Measurements from ENCODE around the gene C3orf22.

C3orf22 gene

GRCh38 chr3:126517986-126518778 lies 40.5 kb downstream of the C3orf22 start:
- ATAC-seq (ENCODE audit: insufficient read depth, low read depth), result no peak
- H3K4me3 ChIP-seq (ENCODE audit: low read depth in 1 of 2, low read length in 2 of 2), result no peak overlapping the region
- H3K9me3 ChIP-seq (ENCODE audit: insufficient read depth, low read length, severe bottlenecking), result no peaks in the 10 kb centered on the region
- no peaks in the 10 kb centered on the region for H4K20me1 ChIP-seq (ENCODE audit: insufficient read depth, low read length)
- H2AFZ ChIP-seq (ENCODE audit: low read depth, low read length), result no peak overlapping the region
- H3K27me3 ChIP-seq (ENCODE audit: insufficient read depth, low read length, poor library complexity), result no peaks in the 10 kb centered on the region
- peaks cover 4% of the 10 kb centered on the region for H3K4me1 ChIP-seq (ENCODE audit: insufficient read depth, low read length)
- H3K36me3 ChIP-seq (ENCODE audit: insufficient read depth, low read length), result no peaks in the 10 kb centered on the region
- DNase-seq, result no peak
- no peaks in the 10 kb centered on the region for H3K79me2 ChIP-seq (ENCODE audit: insufficient read depth, low read length)
- H3K9ac ChIP-seq (ENCODE audit: low read depth, low read length), result no peak overlapping the region
- H3K4me2 ChIP-seq (ENCODE audit: insufficient read depth, low read length), result no peak overlapping the region
- no peak for TF ChIP-seq CTCF (IDR thresholded peaks at IDR 0.05; ENCODE audit: borderline replicate concordance, extremely low read depth, low read length, poor library complexity, severe bottlenecking)
- no peak for TF ChIP-seq EZH2 (IDR thresholded peaks at IDR 0.05; ENCODE audit: borderline replicate concordance, low read depth, low read length, severe bottlenecking)
- H3K27ac ChIP-seq (ENCODE audit: low read length), result no peak overlapping the region

GRCh38 chr3:126517291-126517951 lies 41.3 kb downstream of the C3orf22 start, which contains the start of gene UROC1:
UROC1 (minus strand) TSS chr3:126517773; CDS start chr3:126517719, 54 bp downstream.
- Histone ChIP-seq H3K4me3 (ENCODE audit: low read depth in 1 of 2, low read length in 2 of 2) (no peak within 1 kb of the TSS), H2AFZ (ENCODE audit: low read depth, low read length) (no peak within 1 kb of the TSS), H3K79me2 (ENCODE audit: insufficient read depth, low read length) (no peaks in the 10 kb centered on the region), H3K27me3 (ENCODE audit: insufficient read depth, low read length, poor library complexity) (no peaks in the 10 kb centered on the region), H3K4me1 (ENCODE audit: insufficient read depth, low read length) (peaks cover 4% of the 10 kb centered on the region), H4K20me1 (ENCODE audit: insufficient read depth, low read length) (no peaks in the 10 kb centered on the region), H3K9ac (ENCODE audit: low read depth, low read length) (no peak within 1 kb of the TSS), H3K36me3 (ENCODE audit: insufficient read depth, low read length) (no peaks in the 10 kb centered on the region), H3K9me3 (ENCODE audit: insufficient read depth, low read length, severe bottlenecking) (no peaks in the 10 kb centered on the region), H3K27ac (ENCODE audit: low read length) (no peak within 1 kb of the TSS), H3K4me2 (ENCODE audit: insufficient read depth, low read length) (no peak within 1 kb of the TSS)
- DNase-seq (no peak), ATAC-seq (ENCODE audit: insufficient read depth, low read depth) (no peak)
- TF ChIP-seq EZH2 (IDR thresholded peaks at IDR 0.05; ENCODE audit: borderline replicate concordance, low read depth, low read length, severe bottlenecking), result no peak
- TF ChIP-seq CTCF (IDR thresholded peaks at IDR 0.05; ENCODE audit: borderline replicate concordance, extremely low read depth, low read length, poor library complexity, severe bottlenecking), result no peak

- no peak overlapping the region for H3K27ac ChIP-seq (ENCODE audit: low read length)
- H3K4me1 ChIP-seq (ENCODE audit: insufficient read depth, low read length), result peaks cover 4% of the 10 kb centered on the region
- no peak overlapping the region for H3K4me2 ChIP-seq (ENCODE audit: insufficient read depth, low read length)
- no peaks in the 10 kb centered on the region for H3K27me3 ChIP-seq (ENCODE audit: insufficient read depth, low read length, poor library complexity)
- no peak for DNase-seq
- H2AFZ ChIP-seq (ENCODE audit: low read depth, low read length), result no peak overlapping the region
- no peak overlapping the region for H3K9ac ChIP-seq (ENCODE audit: low read depth, low read length)
- no peaks in the 10 kb centered on the region for H4K20me1 ChIP-seq (ENCODE audit: insufficient read depth, low read length)
- H3K9me3 ChIP-seq (ENCODE audit: insufficient read depth, low read length, severe bottlenecking), result no peaks in the 10 kb centered on the region
- H3K4me3 ChIP-seq (ENCODE audit: low read depth in 1 of 2, low read length in 2 of 2), result no peak overlapping the region
- H3K79me2 ChIP-seq (ENCODE audit: insufficient read depth, low read length), result no peaks in the 10 kb centered on the region
- no peaks in the 10 kb centered on the region for H3K36me3 ChIP-seq (ENCODE audit: insufficient read depth, low read length)
- TF ChIP-seq CTCF (IDR thresholded peaks at IDR 0.05; ENCODE audit: borderline replicate concordance, extremely low read depth, low read length, poor library complexity, severe bottlenecking) (no peak), EZH2 (IDR thresholded peaks at IDR 0.05; ENCODE audit: borderline replicate concordance, low read depth, low read length, severe bottlenecking) (no peak)
- ATAC-seq (ENCODE audit: insufficient read depth, low read depth), result no peak
Observed at GRCh38 chr3:126516936-126517290, 41.8 kb downstream of the C3orf22 start.
